Effector memory CD8-positive, alpha-beta T cell (primary cell): ENCODE data around the gene TNIP2.
A peak's percentile ranks its signal among the peaks of the same experiment; 100 is the strongest.
"Not testable (repeated sequence)": the region's sequence is repeated elsewhere in the genome, so short reads cannot be mapped to it uniquely, and the experiment has no call there.

ENCODE experiments used
- ATAC-seq: fragments of 150-1000 bp; cut with Tn5 transposase; replicated peaks from 2 replicates; pipeline ENCODE4 v1.10.0; 2021; ENCODE audit warnings: mild to moderate bottlenecking, moderate library complexity
- DNase-seq, 3 experiments: peaks; one replicate each; pipeline ENCODE4 v3.0.0; 2021
- H3K27ac Mint-ChIP-seq, 2 donors: one replicate each; pipeline ENCODE4 v1.8.0; 2022; ENCODE audit warnings: mild to moderate bottlenecking in 2 of 2, mixed read lengths in 2 of 2, moderate library complexity in 2 of 2
- H3K27me3 Mint-ChIP-seq, 2 donors: one replicate each; pipeline ENCODE4 v1.8.0; 2022; ENCODE audit warnings: mixed read lengths in 2 of 2
- H3K36me3 Mint-ChIP-seq: one replicate; pipeline ENCODE4 v1.8.0; 2022; ENCODE audit warnings: mild to moderate bottlenecking, moderate library complexity, mixed read lengths; ENCODE audit not compliant: insufficient read depth
- H3K4me1 Mint-ChIP-seq, 2 donors: one replicate each; pipeline ENCODE4 v1.8.0; 2022; ENCODE audit warnings: low read depth in 2 of 2, mixed read lengths in 2 of 2
- H3K4me3 Mint-ChIP-seq, 2 donors: one replicate each; pipeline ENCODE4 v1.8.0; 2022; ENCODE audit warnings: mild to moderate bottlenecking in 2 of 2, mixed read lengths in 2 of 2, moderate library complexity in 2 of 2
- H3K9me3 Mint-ChIP-seq, 2 donors: one replicate each; pipeline ENCODE4 v1.8.0; 2022; ENCODE audit warnings: mixed read lengths in 2 of 2

The TNIP2 gene

GRCh38 chr4:2790583-2791517 lies 34.7 kb upstream of the TNIP2 start:
- Mint-ChIP-seq H3K27ac (peak overlapping the region; percentile 38 to 71), H3K9me3 (no peaks in the 10 kb centered on the region), H3K4me1 (peaks cover 34 to 50% of the 10 kb centered on the region in 2 donors), H3K4me3 (peak overlapping the region in 1 of 2 donors; percentile 8), H3K27me3 (no peaks in the 10 kb centered on the region), H3K36me3 (no peaks in the 10 kb centered on the region)
- no peak for DNase-seq
- ATAC-seq, result no peak

DNA sequence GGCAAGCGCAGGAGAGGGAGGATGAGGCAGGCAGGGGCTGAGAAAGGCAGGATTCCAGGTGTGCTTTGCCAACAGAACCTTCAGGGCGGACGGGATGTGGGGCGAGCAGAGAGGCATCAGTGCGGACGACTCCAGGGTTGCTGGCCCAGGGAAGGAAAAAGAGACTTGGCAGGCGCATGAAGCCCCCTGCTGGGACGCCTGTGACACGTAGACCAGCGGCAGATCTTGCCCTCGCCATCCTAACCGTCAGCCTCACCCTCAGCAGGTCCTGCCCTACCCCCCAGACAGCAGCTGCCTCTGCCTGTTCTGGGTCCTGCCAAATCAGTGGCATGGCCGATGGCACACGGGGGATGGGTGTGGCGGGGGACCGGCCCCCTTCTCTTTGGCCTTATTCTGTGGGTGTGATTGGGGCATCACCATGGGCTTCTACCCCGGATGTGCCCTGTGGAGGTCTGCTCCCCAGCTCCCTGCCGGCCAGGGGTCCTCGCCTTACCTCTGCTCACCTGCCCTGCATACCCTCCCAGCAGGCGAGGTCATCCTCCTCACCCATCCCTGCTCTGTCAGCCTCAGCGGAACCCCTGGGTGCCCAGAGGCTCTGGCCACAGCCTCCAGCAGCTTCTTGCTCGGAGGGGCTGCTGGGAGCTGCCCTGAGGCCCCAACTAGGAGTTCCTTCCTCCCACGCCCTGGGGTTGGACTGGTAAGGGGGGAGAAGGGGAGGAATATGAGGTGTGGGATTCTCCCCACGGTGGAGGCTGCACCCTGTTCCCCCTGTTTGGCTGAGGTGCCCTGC lies 33.9 kb upstream of the TNIP2 start:
- Mint-ChIP-seq H3K36me3 (no peaks in the 10 kb centered on the region), H3K4me3 (peak overlapping the region in 1 of 2 donors; percentile 18), H3K9me3 (no peaks in the 10 kb centered on the region), H3K27ac (peak overlapping the region; percentile 71 to 96), H3K4me1 (peaks cover 35 to 47% of the 10 kb centered on the region in 2 donors), H3K27me3 (no peaks in the 10 kb centered on the region)
- DNase-seq (no peak), ATAC-seq (no peak)

- no peak for ATAC-seq
- peak overlapping the region; percentile 71 to 96 for H3K27ac Mint-ChIP-seq
- peak overlapping the region in 1 of 2 donors; percentile 2 for H3K4me3 Mint-ChIP-seq
- no peaks in the 10 kb centered on the region for H3K27me3 Mint-ChIP-seq
- H3K9me3 Mint-ChIP-seq, result no peaks in the 10 kb centered on the region
- no peak for DNase-seq
- H3K36me3 Mint-ChIP-seq, result no peaks in the 10 kb centered on the region
- peaks cover 30 to 43% of the 10 kb centered on the region in 2 donors for H3K4me1 Mint-ChIP-seq
These were observed 33.2 kb upstream of the TNIP2 start for GRCh38 chr4:2789351-2789750.

DNA sequence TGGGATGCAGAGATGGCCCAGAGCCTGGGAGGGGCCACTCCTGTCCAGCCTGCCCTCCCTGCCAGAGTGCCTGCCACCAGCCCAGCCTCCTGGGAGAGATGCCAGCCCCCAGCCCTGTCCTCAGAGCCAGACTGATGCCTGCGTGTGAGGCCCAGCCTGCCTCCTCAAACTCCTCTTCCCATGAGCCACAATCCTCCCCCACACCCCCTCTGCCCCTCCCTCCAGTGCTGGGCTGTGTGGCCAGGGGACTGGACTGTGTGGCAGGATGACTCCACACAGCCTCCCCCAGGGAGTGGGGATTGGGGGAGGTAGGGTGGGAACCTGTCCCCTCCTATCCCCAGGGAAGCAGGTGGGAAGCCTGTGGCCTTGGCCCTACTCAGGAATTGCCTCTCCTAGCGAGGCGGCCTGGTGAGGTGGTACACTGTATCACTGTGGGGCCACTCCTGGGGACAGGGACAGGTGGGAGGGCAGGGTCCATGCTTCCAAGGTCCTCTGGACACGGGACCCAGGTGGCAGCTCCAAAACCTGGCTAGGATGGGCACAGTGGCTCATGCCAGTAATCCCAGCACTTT lies 32.5 kb upstream of the TNIP2 start:
- Mint-ChIP-seq H3K9me3 (no peaks in the 10 kb centered on the region), H3K27me3 (no peaks in the 10 kb centered on the region), H3K4me3 (no peak overlapping the region), H3K36me3 (no peaks in the 10 kb centered on the region), H3K4me1 (peaks cover 30 to 37% of the 10 kb centered on the region in 2 donors), H3K27ac (peak overlapping the region; percentile 87 to 96)
- ATAC-seq, result no peak
- no peak for DNase-seq

- peaks cover 30 to 37% of the 10 kb centered on the region in 2 donors for H3K4me1 Mint-ChIP-seq
- no peak for DNase-seq
- H3K27me3 Mint-ChIP-seq, result no peaks in the 10 kb centered on the region
- peak overlapping the region; percentile 52 to 69 for H3K4me3 Mint-ChIP-seq
- no peak for ATAC-seq
- H3K36me3 Mint-ChIP-seq, result no peaks in the 10 kb centered on the region
- no peaks in the 10 kb centered on the region for H3K9me3 Mint-ChIP-seq
- peak overlapping the region; percentile 87 to 96 for H3K27ac Mint-ChIP-seq
These were observed 32.0 kb upstream of the TNIP2 start for GRCh38 chr4:2788101-2788500.

- no peaks in the 10 kb centered on the region for H3K9me3 Mint-ChIP-seq
- H3K4me3 Mint-ChIP-seq, result peak overlapping the region; percentile 52 to 69
- peak; percentile 39 to 50 (median 46) for DNase-seq
- peak overlapping the region; percentile 87 to 96 for H3K27ac Mint-ChIP-seq
- H3K4me1 Mint-ChIP-seq, result peaks cover 30 to 37% of the 10 kb centered on the region in 2 donors
- no peaks in the 10 kb centered on the region for H3K36me3 Mint-ChIP-seq
- peak; percentile 73 for ATAC-seq
- no peaks in the 10 kb centered on the region for H3K27me3 Mint-ChIP-seq
These were observed 31.3 kb upstream of the TNIP2 start for GRCh38 chr4:2787230-2788100.

- no peaks in the 10 kb centered on the region for H3K27me3 Mint-ChIP-seq
- ATAC-seq, result peak; percentile 1
- H3K36me3 Mint-ChIP-seq, result no peaks in the 10 kb centered on the region
- peaks cover 30 to 33% of the 10 kb centered on the region in 2 donors for H3K4me1 Mint-ChIP-seq
- peak overlapping the region; percentile 87 to 96 for H3K27ac Mint-ChIP-seq
- H3K9me3 Mint-ChIP-seq, result no peaks in the 10 kb centered on the region
- H3K4me3 Mint-ChIP-seq, result peak overlapping the region; percentile 50 to 69
- DNase-seq, result no peak
These were observed 30.7 kb upstream of the TNIP2 start for GRCh38 chr4:2786794-2787229.

DNA sequence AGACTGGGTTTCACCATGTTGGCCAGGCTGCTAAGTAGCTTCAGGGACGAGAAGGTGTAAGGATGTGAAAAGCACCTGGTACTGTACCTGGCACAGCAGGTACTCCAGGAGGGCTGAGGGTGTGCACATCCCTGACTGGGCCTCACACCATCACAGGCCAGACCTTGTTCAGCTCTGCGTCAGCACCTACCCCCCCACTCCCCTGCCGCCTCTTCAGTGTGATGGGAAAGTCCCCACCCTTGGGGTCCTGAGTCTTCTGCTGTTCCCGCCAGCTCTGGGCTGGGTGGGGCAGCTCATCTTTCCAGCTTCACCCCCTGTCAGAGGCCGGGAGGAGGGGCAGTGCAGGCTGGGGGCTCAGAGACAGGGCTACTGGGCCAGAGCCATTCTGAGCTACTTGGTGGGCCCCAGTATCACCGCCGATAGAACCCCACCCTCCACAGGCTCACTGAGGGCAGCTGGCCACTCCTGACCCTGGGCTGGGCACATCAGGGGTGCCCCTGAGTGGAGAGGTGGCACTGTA lies 30.1 kb upstream of the TNIP2 start:
- Mint-ChIP-seq H3K4me3 (peak overlapping the region; percentile 27 to 50), H3K27me3 (no peaks in the 10 kb centered on the region), H3K36me3 (no peaks in the 10 kb centered on the region), H3K9me3 (no peaks in the 10 kb centered on the region), H3K27ac (peak overlapping the region; percentile 87 to 96), H3K4me1 (peaks cover 28 to 30% of the 10 kb centered on the region in 2 donors)
- ATAC-seq, result peak; percentile 69
- DNase-seq, result peak in 1 of 3 experiments; percentile 42

- ATAC-seq, result peak; percentile 10
- H3K9me3 Mint-ChIP-seq, result no peaks in the 10 kb centered on the region
- no peak overlapping the region for H3K4me3 Mint-ChIP-seq
- H3K36me3 Mint-ChIP-seq, result no peaks in the 10 kb centered on the region
- no peaks in the 10 kb centered on the region for H3K27me3 Mint-ChIP-seq
- peaks cover 28 to 30% of the 10 kb centered on the region in 2 donors for H3K4me1 Mint-ChIP-seq
- no peak for DNase-seq
- peak overlapping the region; percentile 87 to 96 for H3K27ac Mint-ChIP-seq
These were observed 29.5 kb upstream of the TNIP2 start for GRCh38 chr4:2785613-2786012.

- DNase-seq, result no peak
- Mint-ChIP-seq H3K27ac (peak overlapping the region; percentile 9 to 35), H3K4me3 (no peak overlapping the region), H3K9me3 (no peaks in the 10 kb centered on the region), H3K36me3 (no peaks in the 10 kb centered on the region), H3K27me3 (no peaks in the 10 kb centered on the region), H3K4me1 (peaks cover 21 to 23% of the 10 kb centered on the region in 2 donors)
- ATAC-seq, result no peak
These were observed 27.7 kb upstream of the TNIP2 start for GRCh38 chr4:2783790-2784189.

- H3K4me3 Mint-ChIP-seq, result no peak overlapping the region
- DNase-seq (no peak), ATAC-seq (no peak)
- no peaks in the 10 kb centered on the region for H3K27me3 Mint-ChIP-seq
- no peak overlapping the region for H3K27ac Mint-ChIP-seq
- H3K4me1 Mint-ChIP-seq, result peaks cover 10% of the 10 kb centered on the region in 2 donors
- no peaks in the 10 kb centered on the region for H3K9me3 Mint-ChIP-seq
- H3K36me3 Mint-ChIP-seq, result no peaks in the 10 kb centered on the region
These were observed 25.8 kb upstream of the TNIP2 start for GRCh38 chr4:2781911-2782310.

DNA sequence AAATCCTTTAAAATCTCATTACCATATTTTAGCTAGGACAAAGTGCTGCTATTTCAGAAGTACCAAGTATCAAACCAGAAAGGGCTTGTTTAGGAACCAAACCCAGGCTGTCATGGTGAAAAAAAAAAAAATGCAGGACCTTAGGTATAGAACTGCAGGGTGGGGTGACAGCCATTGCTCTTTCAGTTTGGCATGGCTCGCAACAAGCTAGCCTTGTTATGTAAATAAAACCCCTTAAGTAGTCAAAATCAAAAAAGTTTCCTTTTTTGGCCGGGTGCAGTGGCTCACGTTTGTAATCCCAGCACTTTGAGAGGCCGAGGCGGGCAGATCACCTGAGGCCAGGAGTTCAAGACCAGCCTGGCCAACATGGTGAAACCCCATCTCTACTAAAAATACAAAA lies 24.5 kb upstream of the TNIP2 start:
- H3K36me3 Mint-ChIP-seq, H3K9me3 Mint-ChIP-seq, H3K4me1 Mint-ChIP-seq, H3K27ac Mint-ChIP-seq, ATAC-seq, H3K4me3 Mint-ChIP-seq, H3K27me3 Mint-ChIP-seq, DNase-seq: not testable (repeated sequence)
